OCI-LY7 (cell line): Measurements from ENCODE around the gene RPS8.

Experiments used
- CTCF ChIP-seq: fragments of 200-600 bp; sonication (generic); conservative IDR thresholded peaks from 2 replicates; pipeline ENCODE4 v1.5.1; 2014; ENCODE audit warnings: mild to moderate bottlenecking, antibody characterized with exemption, low read length, moderate library complexity, mixed read lengths
- EZH2phosphoT487 ChIP-seq: fragments of 200-600 bp; sonication (generic); IDR thresholded peaks from 2 replicates; pipeline ENCODE4 v1.6.1; 2018; ENCODE audit warnings: low read depth, borderline replicate concordance, mild to moderate bottlenecking, mixed run types, antibody characterized with exemption, low read length, moderate library complexity, mixed read lengths

- TF ChIP-seq CTCF = peak; percentile 97
- TF ChIP-seq EZH2phosphoT487 = no peak
Measured at GRCh38 chr1:44786138-44786840, 10.9 kb downstream of the RPS8 start.
